Left ventricle myocardium superior (tissue), 1 donor: ENCODE measurements around the gene IL6. TPM values are rescaled to one million over a fixed set of nuclear protein-coding genes. Genes with fewer than 3 reads are reported as not detected.
"Not testable (repeated sequence)": the region's sequence is repeated elsewhere in the genome, so short reads cannot be mapped to it uniquely, and the experiment has no call there.

ENCODE experiments used
- ATAC-seq: fragments of 200-7000 bp; cut with Tn5 transposase; one replicate; pipeline ENCODE4 v1.9.1; 2020; ENCODE audit warnings: mild to moderate bottlenecking, moderate library complexity
- DNase-seq: peaks from one replicate; pipeline ENCODE4 v3.0.0-alpha.2; 2020
- intact Hi-C: fragments of 100-400 bp; cut with micrococcal nuclease; formaldehyde crosslinking; loops from one replicate; pipeline ENCODE4 v1.11.0; 2022
- total RNA-seq: library from RNA; stranded (reverse); fragmentation: NEBNext Ultra II Directional; extraction: Animal tissue kit (Norgen Biotek cat#: 25700); gene quantifications from one replicate; pipeline ENCODE4 v1.2.1, GENCODE V29; 2021
- donor health status: DM: no; HTN: yes; CAD: no; lungs with severe emphysema.

IL6 gene
- total RNA-seq, 1 donor from 2014 or later = 1.2 TPM

- intact Hi-C loops = no loop called here
- DNase-seq (no peak), ATAC-seq (no peak)
These were observed 38.6 kb downstream of the IL6 start for GRCh38 chr7:22765609-22766008.

- ATAC-seq = no peak
- intact Hi-C loops = no loop called here
- no peak for DNase-seq
These were observed 44.3 kb downstream of the IL6 start for GRCh38 chr7:22771194-22771871.

GRCh38 chr7:22771872-22772228 is 44.9 kb downstream of the IL6 start:
- intact Hi-C loops = no loop called here
- ATAC-seq (no peak), DNase-seq (no peak)

GRCh38 chr7:22772885-22773284 is 45.9 kb downstream of the IL6 start:
- DNase-seq = no peak
- intact Hi-C loops = no loop called here
- ATAC-seq = no peak

- no peak for ATAC-seq
- intact Hi-C loops = no loop called here
These were observed 50.0 kb downstream of the IL6 start for GRCh38 chr7:22776964-22777363.

GRCh38 chr7:22779730-22780323 is 52.8 kb downstream of the IL6 start:
- intact Hi-C loops, DNase-seq, ATAC-seq: not testable (repeated sequence)

More at GRCh38 chr7:22776964-22777363, 50.0 kb downstream of the IL6 start:
- DNase-seq = no peak

GRCh38 chr7:22781230-22781711 is 54.3 kb downstream of the IL6 start:
- intact Hi-C loops = no loop called here
- ATAC-seq (peak; percentile 62), DNase-seq (no peak)

Other genes with a start within 250 kb of the IL6 start
- gene STEAP1B, start 227.0 kb upstream of the IL6 start, total RNA-seq = 0.69 TPM
- gene TOMM7, start 95.6 kb downstream of the IL6 start, total RNA-seq = 563 TPM